GM21447 (cell line): ENCODE results near the gene CADM1.

Experiments used
- ATAC-seq: cut with Tn5 transposase; IDR thresholded peaks from one replicate; pipeline ENCODE4 v1.9.1; 2021; ENCODE audit not compliant: unreplicated experiment

The CADM1 gene

GRCh38 chr11:115408036-115408921 is 95.9 kb downstream of the CADM1 start:
- no peak for ATAC-seq

GRCh38 chr11:115407496-115407895 is 96.7 kb downstream of the CADM1 start:
- ATAC-seq, result no peak

GRCh38 chr11:115406404-115406803 is 97.8 kb downstream of the CADM1 start:
- no peak for ATAC-seq

- no peak for ATAC-seq
These were observed 105.7 kb downstream of the CADM1 start for GRCh38 chr11:115398333-115399080.

- no peak for ATAC-seq
These were observed 107.7 kb downstream of the CADM1 start for GRCh38 chr11:115396533-115396932.

GRCh38 chr11:115393950-115394349 is 110.3 kb downstream of the CADM1 start:
- ATAC-seq, result no peak

- ATAC-seq, result no peak
These were observed 112.6 kb downstream of the CADM1 start for GRCh38 chr11:115391598-115391997.

GRCh38 chr11:115391160-115391559 is 113.1 kb downstream of the CADM1 start:
- no peak for ATAC-seq

GRCh38 chr11:115390441-115390840 is 113.8 kb downstream of the CADM1 start:
- ATAC-seq, result no peak

- no peak for ATAC-seq
These were observed 114.4 kb downstream of the CADM1 start for GRCh38 chr11:115389790-115390189.

- no peak for ATAC-seq
These were observed 119.0 kb downstream of the CADM1 start for GRCh38 chr11:115385226-115385625.

- no peak for ATAC-seq
These were observed 120.0 kb downstream of the CADM1 start for GRCh38 chr11:115384236-115384635.

GRCh38 chr11:115383431-115383830 is 120.8 kb downstream of the CADM1 start:
- ATAC-seq, result no peak

- no peak for ATAC-seq
These were observed 124.7 kb downstream of the CADM1 start for GRCh38 chr11:115379528-115379927.

- no peak for ATAC-seq
These were observed 125.7 kb downstream of the CADM1 start for GRCh38 chr11:115378557-115378956.

GRCh38 chr11:115377882-115378296 is 126.3 kb downstream of the CADM1 start:
- ATAC-seq, result no peak

GRCh38 chr11:115368616-115369015 is 135.6 kb downstream of the CADM1 start:
- ATAC-seq, result no peak

GRCh38 chr11:115366826-115367225 is 137.4 kb downstream of the CADM1 start:
- ATAC-seq, result no peak

GRCh38 chr11:115365907-115366306 is 138.3 kb downstream of the CADM1 start:
- ATAC-seq, result no peak

GRCh38 chr11:115364896-115365295 is 139.3 kb downstream of the CADM1 start:
- no peak for ATAC-seq

GRCh38 chr11:115363921-115364320 is 140.3 kb downstream of the CADM1 start:
- no peak for ATAC-seq

GRCh38 chr11:115363426-115363825 is 140.8 kb downstream of the CADM1 start:
- no peak for ATAC-seq
